H9 (cell line): ENCODE data around the gene NECTIN1. TPM values are rescaled to one million over a fixed set of nuclear protein-coding genes. Genes with fewer than 3 reads are reported as not detected.

Experiments used
- DNase-seq: peaks from one replicate; pipeline ENCODE4 v3.0.0-alpha.2; 2017
- H2AFZ ChIP-seq: one replicate; pipeline ENCODE4 v1.6.1; 2013; ENCODE audit warnings: mild to moderate bottlenecking, low read length, control low read depth, moderate library complexity
- H2AK5ac ChIP-seq: 2 replicates; pipeline ENCODE4 v1.6.1; 2013; ENCODE audit warnings: low read length, control low read depth, mixed read lengths; ENCODE audit not compliant: insufficient read length
- H2BK120ac ChIP-seq: one replicate; pipeline ENCODE4 v1.6.1; 2013; ENCODE audit warnings: low read depth, mild to moderate bottlenecking, low read length, control low read depth, inconsistent platforms; ENCODE audit not compliant: poor library complexity, severe bottlenecking
- H2BK12ac ChIP-seq: 2 replicates; pipeline ENCODE4 v1.6.1; 2013; ENCODE audit warnings: low read length, control low read depth, mixed read lengths, low read depth; ENCODE audit not compliant: insufficient read length
- H2BK15ac ChIP-seq: 2 replicates; pipeline ENCODE4 v1.6.1; 2013; ENCODE audit warnings: low read depth, low read length, control low read depth
- H2BK20ac ChIP-seq: one replicate; pipeline ENCODE4 v1.6.1; 2013; ENCODE audit warnings: low read depth, mild to moderate bottlenecking, low read length, control low read depth, inconsistent platforms; ENCODE audit not compliant: poor library complexity, severe bottlenecking
- H2BK5ac ChIP-seq: 2 replicates; pipeline ENCODE4 v1.6.1; 2013; ENCODE audit warnings: low read length, control low read depth, mixed read lengths; ENCODE audit not compliant: insufficient read length
- H3K14ac ChIP-seq: 2 replicates; pipeline ENCODE4 v1.6.1; 2013; ENCODE audit warnings: low read length, control low read depth; ENCODE audit not compliant: insufficient read depth
- H3K18ac ChIP-seq: 2 replicates; pipeline ENCODE4 v1.6.1; 2013; ENCODE audit warnings: low read depth, mild to moderate bottlenecking, mixed read lengths, low read length, control low read depth; ENCODE audit not compliant: insufficient read length
- H3K23ac ChIP-seq: 2 replicates; pipeline ENCODE4 v1.6.1; 2013; ENCODE audit warnings: low read length, control low read depth, mixed read lengths, low read depth; ENCODE audit not compliant: insufficient read length
- H3K23me2 ChIP-seq: 2 replicates; pipeline ENCODE4 v1.6.1; 2013; ENCODE audit warnings: low read depth, mild to moderate bottlenecking, mixed read lengths, low read length, control low read depth; ENCODE audit not compliant: insufficient read length, poor library complexity, severe bottlenecking
- H3K27ac ChIP-seq: 2 replicates; pipeline ENCODE4 v1.5.1; 2013; ENCODE audit warnings: low read length, control low read depth, mixed read lengths, low read depth; ENCODE audit not compliant: insufficient read length
- H3K27me3 ChIP-seq: 2 replicates; pipeline ENCODE4 v1.6.1; 2013; ENCODE audit warnings: low read length, control low read depth, inconsistent platforms; ENCODE audit not compliant: insufficient read depth
- H3K4ac ChIP-seq: 2 replicates; pipeline ENCODE4 v1.6.1; 2013; ENCODE audit warnings: low read depth, mild to moderate bottlenecking, control low read depth, inconsistent platforms, low read length, moderate library complexity
- H3K4me1 ChIP-seq: 2 replicates; pipeline ENCODE4 v1.6.1; 2013; ENCODE audit warnings: low read length, control low read depth, inconsistent platforms; ENCODE audit not compliant: insufficient read depth
- H3K4me2 ChIP-seq: 2 replicates; pipeline ENCODE4 v1.6.1; 2013; ENCODE audit warnings: low read length, control low read depth, mixed read lengths; ENCODE audit not compliant: insufficient read length, insufficient read depth
- H3K56ac ChIP-seq: 2 replicates; pipeline ENCODE4 v1.6.1; 2013; ENCODE audit warnings: low read depth, mild to moderate bottlenecking, mixed read lengths, low read length, control low read depth; ENCODE audit not compliant: insufficient read length
- H3K79me1 ChIP-seq: 2 replicates; pipeline ENCODE4 v1.6.1; 2013; ENCODE audit warnings: low read depth, mild to moderate bottlenecking, moderate library complexity, low read length, control low read depth, inconsistent platforms; ENCODE audit not compliant: insufficient read depth, poor library complexity, severe bottlenecking
- H3K79me2 ChIP-seq: 2 replicates; pipeline ENCODE4 v1.6.1; 2013; ENCODE audit warnings: low read length, control low read depth, inconsistent platforms; ENCODE audit not compliant: insufficient read depth
- H3K9ac ChIP-seq: 2 replicates; pipeline ENCODE4 v1.6.1; 2013; ENCODE audit warnings: low read length, control low read depth, mixed read lengths; ENCODE audit not compliant: insufficient read length; ENCODE audit errors: extremely low read depth
- H3K9me3 ChIP-seq: one replicate; pipeline ENCODE4 v1.6.1; 2013; ENCODE audit warnings: low read depth, low read length, inconsistent platforms; ENCODE audit not compliant: control insufficient read depth
- H3T11ph ChIP-seq: one replicate; pipeline ENCODE4 v1.6.1; 2013; ENCODE audit warnings: mild to moderate bottlenecking, low read length, control low read depth, inconsistent platforms
- H4K20me1 ChIP-seq: one replicate; pipeline ENCODE4 v1.6.1; 2013; ENCODE audit not compliant: control insufficient read depth, insufficient read length, insufficient read depth
- H4K5ac ChIP-seq: 2 replicates; pipeline ENCODE4 v1.6.1; 2013; ENCODE audit warnings: low read depth, mild to moderate bottlenecking, mixed read lengths, low read length, control low read depth; ENCODE audit not compliant: insufficient read length
- H4K8ac ChIP-seq: replicated peaks from 2 replicates; pipeline ENCODE4 v1.6.1; 2013; ENCODE audit warnings: low read length, control low read depth, mixed read lengths, low read depth; ENCODE audit not compliant: insufficient read length
- H4K91ac ChIP-seq: 2 replicates; pipeline ENCODE4 v1.6.1; 2013; ENCODE audit warnings: low read depth, mild to moderate bottlenecking, moderate library complexity, mixed read lengths, low read length, control low read depth; ENCODE audit not compliant: insufficient read length
- H3K27ac Mint-ChIP-seq, 3 experiments: 2 replicates in 2 of 3; 3 replicates in 1 of 3; pipeline ENCODE4 v1.8.0; 2020 to 2021; ENCODE audit warnings: mixed read lengths in 3 of 3, mild to moderate bottlenecking in 1 of 3, moderate library complexity in 1 of 3
- H3K27me3 Mint-ChIP-seq: 2 replicates; pipeline ENCODE4 v1.8.0; 2021; ENCODE audit warnings: low read depth, mild to moderate bottlenecking, moderate library complexity, mixed read lengths
- H3K36me3 Mint-ChIP-seq, 3 experiments: 2 replicates in 2 of 3; 3 replicates in 1 of 3; pipeline ENCODE4 v1.8.0; 2020 to 2021; ENCODE audit warnings: low read depth in 3 of 3, mixed read lengths in 3 of 3; ENCODE audit not compliant: insufficient read depth in 1 of 3
- H3K4me1 Mint-ChIP-seq, 2 experiments: 2 replicates each; pipeline ENCODE4 v1.8.0; 2020; ENCODE audit warnings: mixed read lengths in 2 of 2
- H3K4me3 Mint-ChIP-seq, 2 experiments: 2 replicates in 1 of 2; 3 replicates in 1 of 2; pipeline ENCODE4 v1.8.0; 2020 to 2021; ENCODE audit warnings: mild to moderate bottlenecking in 2 of 2, mixed read lengths in 2 of 2, moderate library complexity in 1 of 2
- H3K9me3 Mint-ChIP-seq, 2 experiments: 2 replicates in 1 of 2; 3 replicates in 1 of 2; pipeline ENCODE4 v1.8.0; 2020; ENCODE audit warnings: mild to moderate bottlenecking in 2 of 2, mixed read lengths in 2 of 2, moderate library complexity in 1 of 2
- WGBS: extraction: QIAGEN DNeasy Blood & Tissue Kit; methylation state at CpG from one replicate; pipeline ENCODE4 v1.1.7; 2013; ENCODE audit warnings: missing lambda C conversion rate, low lambda C conversion rate, mixed read lengths; ENCODE audit not compliant: insufficient read length; ENCODE audit errors: extremely low coverage; 5-methylcytosine and 5-hydroxymethylcytosine counted together
- total RNA-seq: library from RNA; stranded (reverse); gene quantifications from 2 replicates; pipeline ENCODE4 v1.2.1, GENCODE V29; 2021
- TF ChIP-seq, protein P1 (sequence below): fragments of 200-600 bp; sonication (generic); conservative IDR thresholded peaks from 3 replicates; pipeline ENCODE4 v1.8.0; 2021; ENCODE audit warnings: antibody characterized with exemption, mild to moderate bottlenecking

NECTIN1 gene
- total RNA-seq, 1 experiment from 2014 or later: 113 TPM

DNA sequence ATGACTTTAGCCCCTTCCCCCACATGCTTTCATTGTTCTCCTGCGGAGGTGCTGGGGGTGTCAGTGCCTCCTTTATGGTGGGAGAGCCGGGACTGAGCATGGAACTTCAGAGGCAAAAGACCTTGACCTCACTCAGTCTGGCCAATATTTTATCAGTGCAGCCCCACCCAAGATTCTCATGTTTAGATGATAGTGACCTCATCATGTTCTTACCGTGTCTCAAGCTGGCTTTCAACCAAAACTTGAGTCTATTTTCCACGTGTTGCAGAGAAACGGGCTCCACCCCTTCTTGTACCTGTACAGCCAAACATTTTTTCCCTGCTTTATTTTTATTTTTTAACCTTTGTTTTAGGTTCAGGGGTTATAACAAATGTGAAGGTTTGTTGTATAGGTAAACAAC, 47.7 kb upstream of the NECTIN1 start:
- Histone ChIP-seq H3K27me3 (no peaks in the 10 kb centered on the region), H4K8ac (no peak overlapping the region), H3K79me2 (no peaks in the 10 kb centered on the region), H3K27ac (no peak overlapping the region), H3K23me2 (no peaks in the 10 kb centered on the region), H2BK20ac (no peak overlapping the region), H3K4me2 (no peak overlapping the region), H2AFZ (no peak overlapping the region), H4K5ac (no peak overlapping the region), H3K14ac (no peak overlapping the region), H2BK5ac (no peak overlapping the region), H3K9ac (no peak overlapping the region), H4K91ac (no peak overlapping the region), H2BK12ac (no peak overlapping the region), H3K4me1 (no peaks in the 10 kb centered on the region), H2AK5ac (no peak overlapping the region), H3T11ph (no peak overlapping the region), H2BK120ac (no peak overlapping the region), H3K18ac (no peak overlapping the region), H3K56ac (no peak overlapping the region), H3K9me3 (no peaks in the 10 kb centered on the region), H3K4ac (no peak overlapping the region), H4K20me1 (no peaks in the 10 kb centered on the region), H3K79me1 (no peaks in the 10 kb centered on the region), H2BK15ac (no peak overlapping the region), H3K23ac (no peak overlapping the region)
- TF ChIP-seq, protein P1, sequence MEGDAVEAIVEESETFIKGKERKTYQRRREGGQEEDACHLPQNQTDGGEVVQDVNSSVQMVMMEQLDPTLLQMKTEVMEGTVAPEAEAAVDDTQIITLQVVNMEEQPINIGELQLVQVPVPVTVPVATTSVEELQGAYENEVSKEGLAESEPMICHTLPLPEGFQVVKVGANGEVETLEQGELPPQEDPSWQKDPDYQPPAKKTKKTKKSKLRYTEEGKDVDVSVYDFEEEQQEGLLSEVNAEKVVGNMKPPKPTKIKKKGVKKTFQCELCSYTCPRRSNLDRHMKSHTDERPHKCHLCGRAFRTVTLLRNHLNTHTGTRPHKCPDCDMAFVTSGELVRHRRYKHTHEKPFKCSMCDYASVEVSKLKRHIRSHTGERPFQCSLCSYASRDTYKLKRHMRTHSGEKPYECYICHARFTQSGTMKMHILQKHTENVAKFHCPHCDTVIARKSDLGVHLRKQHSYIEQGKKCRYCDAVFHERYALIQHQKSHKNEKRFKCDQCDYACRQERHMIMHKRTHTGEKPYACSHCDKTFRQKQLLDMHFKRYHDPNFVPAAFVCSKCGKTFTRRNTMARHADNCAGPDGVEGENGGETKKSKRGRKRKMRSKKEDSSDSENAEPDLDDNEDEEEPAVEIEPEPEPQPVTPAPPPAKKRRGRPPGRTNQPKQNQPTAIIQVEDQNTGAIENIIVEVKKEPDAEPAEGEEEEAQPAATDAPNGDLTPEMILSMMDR: no peak
- H3K36me3 Mint-ChIP-seq: no peaks in the 10 kb centered on the region
- no peaks in the 10 kb centered on the region for H3K9me3 Mint-ChIP-seq
- H3K4me1 Mint-ChIP-seq: peaks cover 2 to 9% of the 10 kb centered on the region in 2 experiments; a peak in 3 of 4 replicates
- H3K27me3 Mint-ChIP-seq: peaks cover 53% of the 10 kb centered on the region
- no CpG with 5 or more reads among the region's 5 CpGs for WGBS
- no peak for DNase-seq
- H3K27ac Mint-ChIP-seq: peak overlapping the region in 1 of 3 experiments; percentile 31; a peak in 1 of 7 replicates
- H3K4me3 Mint-ChIP-seq: no peak overlapping the region
